ENCODE data around the gene E2F6.

E2F6 gene

GRCh38 chr2:11509657-11510360 lies 43.8 kb upstream of the E2F6 start:
- no peak overlapping the region for H3K4me3 ChIP-seq (ENCODE audit: low read depth, low read length)
- DNase-seq (ENCODE audit: low read depth) = no peak
- TF ChIP-seq CTCF (IDR thresholded peaks at IDR 0.05; ENCODE audit: control insufficient read depth, extremely low read depth, insufficient read depth) = no peak

GRCh38 chr2:11508279-11508678 lies 42.3 kb upstream of the E2F6 start:
- H3K4me3 ChIP-seq (ENCODE audit: low read depth, low read length) = no peak overlapping the region
- DNase-seq (ENCODE audit: low read depth) = no peak
- no peak for TF ChIP-seq CTCF (IDR thresholded peaks at IDR 0.05; ENCODE audit: control insufficient read depth, extremely low read depth, insufficient read depth)

- TF ChIP-seq CTCF (IDR thresholded peaks at IDR 0.05; ENCODE audit: control insufficient read depth, extremely low read depth, insufficient read depth) = no peak
- H3K4me3 ChIP-seq (ENCODE audit: low read depth, low read length) = no peak overlapping the region
- DNase-seq (ENCODE audit: low read depth) = no peak
Measured at GRCh38 chr2:11507517-11507916, 41.6 kb upstream of the E2F6 start.

GRCh38 chr2:11506611-11506969 lies 40.6 kb upstream of the E2F6 start:
- no peak for DNase-seq (ENCODE audit: low read depth)
- TF ChIP-seq CTCF (IDR thresholded peaks at IDR 0.05; ENCODE audit: control insufficient read depth, extremely low read depth, insufficient read depth) = no peak
- no peak overlapping the region for H3K4me3 ChIP-seq (ENCODE audit: low read depth, low read length)

GRCh38 chr2:11505652-11506610 lies 40.0 kb upstream of the E2F6 start:
- TF ChIP-seq CTCF (IDR thresholded peaks at IDR 0.05; ENCODE audit: control insufficient read depth, extremely low read depth, insufficient read depth) = no peak
- H3K4me3 ChIP-seq (ENCODE audit: low read depth, low read length) = no peak overlapping the region
- DNase-seq (ENCODE audit: low read depth) = no peak

GRCh38 chr2:11503354-11503927 lies 37.5 kb upstream of the E2F6 start:
- TF ChIP-seq CTCF (IDR thresholded peaks at IDR 0.05; ENCODE audit: control insufficient read depth, extremely low read depth, insufficient read depth) = no peak

More at GRCh38 chr2:11503354-11503927, 37.5 kb upstream of the E2F6 start:
- no peak overlapping the region for H3K4me3 ChIP-seq (ENCODE audit: low read depth, low read length)
- no peak for DNase-seq (ENCODE audit: low read depth)
